B cell (primary cell): ENCODE measurements around the gene PCNX3. TPM values are rescaled to one million over a fixed set of nuclear protein-coding genes. Genes with fewer than 3 reads are reported as not detected.
A peak's percentile ranks its signal among the peaks of the same experiment; 100 is the strongest.

Experiments used
- ATAC-seq: fragments of 200-7000 bp; cut with Tn5 transposase; one replicate; pipeline ENCODE4 v1.10.0; 2021; ENCODE audit warnings: low read depth, mild to moderate bottlenecking, moderate number of reproducible peaks, moderate library complexity
- CTCF ChIA-PET: fragments of 350-600 bp; sonication (Branson Sonifier 250); formaldehyde crosslinking; loops from one replicate; lab custom pipeline; 2021; ENCODE audit warnings: antibody characterized with exemption, inconsistent platforms; lab: Charles Lee
- POLR2A ChIA-PET: fragments of 350-600 bp; sonication (Branson Sonifier 250); formaldehyde crosslinking; loops from one replicate; lab custom pipeline; 2021; ENCODE audit warnings: antibody characterized with exemption; lab: Charles Lee
- DNase-seq: peaks from one replicate; pipeline ENCODE4 v3.0.0; 2013
- H2AFZ ChIP-seq: 2 replicates; pipeline ENCODE4 v1.6.1; 2012; ENCODE audit warnings: mild to moderate bottlenecking, low read depth, low read length; ENCODE audit not compliant: insufficient read depth, poor library complexity, severe bottlenecking
- H3K27ac ChIP-seq, 2 donors: 1 replicate in 1 of 2; 2 replicates in 1 of 2; pipeline ENCODE4 v1.5.1; 2012 to 2013; ENCODE audit warnings: low read length in 2 of 2, mild to moderate bottlenecking in 2 of 2, moderate library complexity in 1 of 2
- H3K27me3 ChIP-seq, 4 experiments: fragments of 200-600 bp in 1 of 4; sonication (generic) in 1 of 4; replicated peaks in 1 of 4; 1 replicate in 2 of 4; 2 replicates in 2 of 4; pipeline versions ENCODE4 v1.6.1 to v1.7.0; 2013 to 2016; ENCODE audit warnings: low read length in 3 of 4, mild to moderate bottlenecking in 2 of 4, mixed read lengths in 1 of 4, moderate library complexity in 1 of 4; ENCODE audit not compliant: insufficient read depth in 4 of 4, control insufficient read depth in 3 of 4; ENCODE audit errors: control extremely low read depth in 1 of 4
- H3K36me3 ChIP-seq, 2 experiments: replicated peaks in 1 of 2; 1 replicate in 1 of 2; 2 replicates in 1 of 2; pipeline versions ENCODE4 v1.6.1 to v1.7.1; 2013; ENCODE audit warnings: low read length in 1 of 2; ENCODE audit not compliant: insufficient read depth in 2 of 2, control insufficient read depth in 1 of 2; ENCODE audit errors: control extremely low read depth in 1 of 2, extremely low read depth in 1 of 2
- H3K4me1 ChIP-seq, 2 donors: fragments of 200-600 bp in 1 of 2; sonication (generic) in 1 of 2; 1 replicate in 1 of 2; 2 replicates in 1 of 2; pipeline versions ENCODE4 v1.5.1 to v1.6.1; 2013 to 2017; ENCODE audit warnings: low read length in 2 of 2; ENCODE audit not compliant: control insufficient read depth in 2 of 2, insufficient read depth in 2 of 2
- H3K4me2 ChIP-seq: replicated peaks from 2 replicates; pipeline ENCODE3; 2012; ENCODE audit warnings: mild to moderate bottlenecking, low read depth, low read length; ENCODE audit not compliant: poor library complexity, severe bottlenecking
- H3K4me3 ChIP-seq, 5 experiments: fragments of 200-600 bp in 1 of 5; sonication (generic) in 1 of 5; 1 replicate in 3 of 5; 2 replicates in 2 of 5; pipeline versions ENCODE4 v1.5.1 to v1.7.0; 2011 to 2016; ENCODE audit warnings: low read length in 4 of 5, mild to moderate bottlenecking in 4 of 5, low read depth in 2 of 5, control low read depth in 1 of 5, moderate library complexity in 1 of 5; ENCODE audit not compliant: insufficient read depth in 1 of 5; ENCODE audit errors: control extremely low read depth in 1 of 5, extremely low read depth in 1 of 5
- H3K79me2 ChIP-seq: fragments of 200-600 bp; sonication (generic); one replicate; pipeline ENCODE4 v1.6.0; 2016; ENCODE audit warnings: low read length; ENCODE audit not compliant: control insufficient read depth, insufficient read depth
- H3K9ac ChIP-seq: fragments of 200-600 bp; sonication (generic); 2 replicates; pipeline ENCODE4 v1.6.1; 2017; ENCODE audit warnings: mild to moderate bottlenecking, low read length, moderate library complexity
- H3K9me3 ChIP-seq, 3 donors: one replicate each; pipeline versions ENCODE4 v1.6.1 to v1.7.1; 2013; ENCODE audit warnings: low read length in 2 of 3; ENCODE audit not compliant: control insufficient read depth in 2 of 3, insufficient read depth in 1 of 3; ENCODE audit errors: control extremely low read depth in 1 of 3
- H4K20me1 ChIP-seq: 2 replicates; pipeline ENCODE4 v1.6.0; 2012; ENCODE audit warnings: mild to moderate bottlenecking, low read length; ENCODE audit not compliant: insufficient read depth, control insufficient read depth, poor library complexity, severe bottlenecking
- H3K27ac Mint-ChIP-seq: one replicate; pipeline ENCODE4 v1.8.0; 2021; ENCODE audit warnings: mixed read lengths
- H3K27me3 Mint-ChIP-seq: one replicate; pipeline ENCODE4 v1.8.0; 2021; ENCODE audit warnings: mixed read lengths
- H3K4me1 Mint-ChIP-seq: one replicate; pipeline ENCODE4 v1.8.0; 2021; ENCODE audit warnings: mixed read lengths
- H3K4me3 Mint-ChIP-seq: one replicate; pipeline ENCODE4 v1.8.0; 2021; ENCODE audit warnings: mixed read lengths
- H3K9me3 Mint-ChIP-seq: one replicate; pipeline ENCODE4 v1.8.0; 2022; ENCODE audit warnings: mixed read lengths; ENCODE audit not compliant: insufficient read depth
- EZH2 ChIP-seq: IDR thresholded peaks from 2 replicates; pipeline ENCODE4 v1.6.1; 2012; ENCODE audit warnings: borderline replicate concordance, low read depth, mild to moderate bottlenecking, moderate library complexity, low read length; ENCODE audit not compliant: insufficient read depth, poor library complexity, severe bottlenecking
- WGBS: methylation state at CpG from one replicate; pipeline ENCODE4 v1.1.5; 2013; ENCODE audit warnings: missing lambda C conversion rate; ENCODE audit not compliant: insufficient coverage; 5-methylcytosine and 5-hydroxymethylcytosine counted together
- intact Hi-C: fragments of 100-400 bp; cut with micrococcal nuclease; formaldehyde crosslinking; loops from one replicate; pipeline ENCODE4 v1.10.0; 2022
- polyA plus RNA-seq: library from polyadenylated mRNA; depleted of rRNA; stranded (reverse); fragments of >200 nt; gene quantifications from 2 replicates; pipeline ENCODE4 v1.2.3, GENCODE V29; 2012
- total RNA-seq, 2 donors: library from RNA; stranded (reverse); fragments of 120-200 nt in 1 of 2; gene quantifications; 1 replicate in 1 of 2; 2 replicates in 1 of 2; pipeline versions ENCODE4 v1.2.3 to v1.2.4, GENCODE V29; 2013 to 2022
- TF ChIP-seq, protein P1 (sequence below): fragments of 200-600 bp; IDR thresholded peaks from one replicate; pipeline ENCODE4 v1.8.0; 2022; ENCODE audit warnings: antibody characterized with exemption, mild to moderate bottlenecking

Gene PCNX3
- total and polyA plus RNA-seq, 2 donors (not counting 1 experiment from before 2014, with no cell fraction given), result 61.5 to 62.8 TPM

DNA sequence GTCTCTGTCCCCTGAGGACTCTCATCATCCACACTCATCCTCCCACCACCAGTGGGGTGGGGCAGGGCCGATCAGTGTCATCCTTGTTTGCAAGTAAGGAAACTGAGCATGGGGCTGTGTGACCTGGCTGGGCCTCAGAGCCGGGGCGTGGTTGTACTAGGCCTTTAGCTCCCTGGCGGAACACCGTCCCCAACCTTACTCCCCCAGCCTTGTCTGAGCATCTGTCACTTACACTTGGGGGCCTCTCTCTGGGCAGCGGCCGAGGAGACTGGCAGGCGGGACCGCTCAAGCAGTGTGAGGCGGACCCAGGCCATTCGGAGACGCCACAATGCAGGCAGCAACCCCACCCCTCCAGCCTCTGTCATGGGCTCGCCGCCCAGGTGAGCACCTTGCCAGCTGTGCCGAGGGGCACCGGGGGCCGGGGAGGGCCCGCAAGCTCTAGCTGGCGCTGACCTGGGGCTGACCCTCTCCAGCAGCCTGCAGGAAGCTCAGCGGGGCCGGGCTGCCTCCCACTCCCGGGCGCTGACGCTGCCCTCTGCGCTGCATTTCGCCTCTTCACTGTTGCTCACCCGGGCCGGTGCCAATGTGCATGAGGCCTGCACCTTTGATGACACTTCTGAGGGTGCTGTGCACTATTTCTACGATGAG is 3.8 kb downstream of the PCNX3 start:
- WGBS, result 97% methylated on average over 29 of the region's 29 CpGs
- H3K36me3 ChIP-seq, result peaks cover 0 to 63% of the 10 kb centered on the region in 2 experiments
- H3K4me3 ChIP-seq, result no peak overlapping the region
- POLR2A ChIA-PET, result no interaction called here
- Mint-ChIP-seq H3K4me1 (peaks cover 24% of the 10 kb centered on the region), H3K27me3 (no peaks in the 10 kb centered on the region), H3K9me3 (no peaks in the 10 kb centered on the region), H3K4me3 (peak overlapping the region; percentile 29), H3K27ac (no peak overlapping the region)
- TF ChIP-seq, protein P1, sequence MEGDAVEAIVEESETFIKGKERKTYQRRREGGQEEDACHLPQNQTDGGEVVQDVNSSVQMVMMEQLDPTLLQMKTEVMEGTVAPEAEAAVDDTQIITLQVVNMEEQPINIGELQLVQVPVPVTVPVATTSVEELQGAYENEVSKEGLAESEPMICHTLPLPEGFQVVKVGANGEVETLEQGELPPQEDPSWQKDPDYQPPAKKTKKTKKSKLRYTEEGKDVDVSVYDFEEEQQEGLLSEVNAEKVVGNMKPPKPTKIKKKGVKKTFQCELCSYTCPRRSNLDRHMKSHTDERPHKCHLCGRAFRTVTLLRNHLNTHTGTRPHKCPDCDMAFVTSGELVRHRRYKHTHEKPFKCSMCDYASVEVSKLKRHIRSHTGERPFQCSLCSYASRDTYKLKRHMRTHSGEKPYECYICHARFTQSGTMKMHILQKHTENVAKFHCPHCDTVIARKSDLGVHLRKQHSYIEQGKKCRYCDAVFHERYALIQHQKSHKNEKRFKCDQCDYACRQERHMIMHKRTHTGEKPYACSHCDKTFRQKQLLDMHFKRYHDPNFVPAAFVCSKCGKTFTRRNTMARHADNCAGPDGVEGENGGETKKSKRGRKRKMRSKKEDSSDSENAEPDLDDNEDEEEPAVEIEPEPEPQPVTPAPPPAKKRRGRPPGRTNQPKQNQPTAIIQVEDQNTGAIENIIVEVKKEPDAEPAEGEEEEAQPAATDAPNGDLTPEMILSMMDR, result no peak
- TF ChIP-seq EZH2, result no peak
- peaks cover 47% of the 10 kb centered on the region for H4K20me1 ChIP-seq
- H3K9me3 ChIP-seq, result no peaks in the 10 kb centered on the region
- H3K79me2 ChIP-seq, result peaks cover 74% of the 10 kb centered on the region
- H3K4me1 ChIP-seq, result peaks cover 9 to 14% of the 10 kb centered on the region in 2 donors
- DNase-seq (no peak), ATAC-seq (no peak)
- H2AFZ ChIP-seq, result no peak overlapping the region
- no peak overlapping the region for H3K9ac ChIP-seq
- no peak overlapping the region for H3K4me2 ChIP-seq
- no peak overlapping the region for H3K27ac ChIP-seq
- CTCF ChIA-PET, result interaction anchor here (2.3 kb wide), 1 partner anchor 92 kb away, joined by 7 read pairs; the partner anchor contains the start of gene KAT5
- no peaks in the 10 kb centered on the region for H3K27me3 ChIP-seq
- intact Hi-C loops, result loop anchor here (5.0 to 10.0 kb wide), 2 partner anchors 487 to 505 kb away; partner anchors contain the start of genes SYVN1, TM7SF2 and ZNHIT2

DNA sequence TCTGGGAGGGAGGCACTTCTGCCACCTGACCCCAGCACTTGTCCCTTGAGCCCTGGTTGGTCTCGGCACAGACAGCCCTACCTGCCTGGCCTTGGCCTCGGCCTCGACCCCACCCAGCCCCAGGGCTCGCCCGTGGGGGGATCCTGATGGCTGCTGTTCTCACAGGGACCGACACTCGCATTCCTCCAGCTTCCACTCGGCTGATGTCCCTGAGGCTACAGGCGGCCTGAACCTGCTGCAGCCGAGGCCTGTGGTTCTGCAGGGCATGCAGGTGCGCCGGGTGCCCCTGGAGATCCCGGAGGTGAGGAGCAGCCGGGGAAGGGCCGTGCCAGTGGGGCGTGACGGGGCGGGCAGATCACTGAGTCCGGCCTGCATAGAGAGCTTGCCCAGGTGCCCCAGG is 5.1 kb downstream of the PCNX3 start:
- ChIA-PET POLR2A (no interaction called here), CTCF (interaction anchor here (2.3 kb wide), 1 partner anchor 91 kb away, joined by 7 read pairs; the partner anchor contains the start of gene KAT5)
- Histone ChIP-seq H4K20me1 (peaks cover 54% of the 10 kb centered on the region), H3K27ac (no peak overlapping the region), H3K4me1 (peaks cover 9 to 14% of the 10 kb centered on the region in 2 donors), H3K36me3 (peaks cover 0 to 74% of the 10 kb centered on the region in 2 experiments), H3K4me2 (no peak overlapping the region), H3K9me3 (no peaks in the 10 kb centered on the region), H3K27me3 (no peaks in the 10 kb centered on the region), H3K4me3 (no peak overlapping the region), H2AFZ (no peak overlapping the region), H3K9ac (no peak overlapping the region), H3K79me2 (peaks cover 75% of the 10 kb centered on the region)
- Mint-ChIP-seq H3K27me3 (no peaks in the 10 kb centered on the region), H3K4me1 (peaks cover 21% of the 10 kb centered on the region), H3K9me3 (no peaks in the 10 kb centered on the region), H3K4me3 (no peak overlapping the region), H3K27ac (no peak overlapping the region)
- ATAC-seq (no peak), DNase-seq (no peak)
- WGBS, result 97% methylated on average over 19 of the region's 19 CpGs
- TF ChIP-seq EZH2, result no peak
- TF ChIP-seq, protein P1, result no peak
- intact Hi-C loops, result no loop called here
